Activated CD4-positive, alpha-beta memory T cell treated with anti-CD3 and anti-CD28 coated beads, Interleukin-2, amount 10 ng/mL, durations not matched to agents 7 days and 5 days (primary cell): ENCODE measurements around the gene KIRREL3. TPM values are rescaled to one million over a fixed set of nuclear protein-coding genes. Genes with fewer than 3 reads are reported as not detected.

Source experiments
- CTCF ChIA-PET: fragments of 350-600 bp; sonication (Branson Sonifier 250); formaldehyde crosslinking; loops from one replicate; lab custom pipeline; 2021; ENCODE audit warnings: antibody characterized with exemption, inconsistent platforms; lab: Charles Lee
- POLR2A ChIA-PET: fragments of 350-600 bp; sonication (Branson Sonifier 250); formaldehyde crosslinking; loops from one replicate; lab custom pipeline; 2021; ENCODE audit warnings: antibody characterized with exemption; lab: Charles Lee
- DNase-seq: peaks from one replicate; pipeline ENCODE4 v3.0.0-alpha.2; 2020
- H3K27ac Mint-ChIP-seq: one replicate; pipeline ENCODE4 v1.8.0; 2021; ENCODE audit warnings: mild to moderate bottlenecking, mixed read lengths
- H3K27me3 Mint-ChIP-seq: one replicate; pipeline ENCODE4 v1.8.0; 2021; ENCODE audit warnings: mixed read lengths
- H3K36me3 Mint-ChIP-seq: one replicate; pipeline ENCODE4 v1.8.0; 2021; ENCODE audit warnings: low read depth, mixed read lengths
- H3K4me1 Mint-ChIP-seq: one replicate; pipeline ENCODE4 v1.8.0; 2021; ENCODE audit warnings: mixed read lengths
- H3K4me3 Mint-ChIP-seq: one replicate; pipeline ENCODE4 v1.8.0; 2021; ENCODE audit warnings: mild to moderate bottlenecking, mixed read lengths
- H3K9me3 Mint-ChIP-seq: one replicate; pipeline ENCODE4 v1.8.0; 2021; ENCODE audit warnings: mixed read lengths
- total RNA-seq, 2 experiments: library from RNA; stranded (reverse); gene quantifications; one replicate each; pipeline ENCODE4 v1.2.3, GENCODE V29; 2021

KIRREL3 gene
- total RNA-seq, 2 experiments from 2014 or later, result not detected

GRCh38 chr11:126663749-126664592, 336.6 kb downstream of the KIRREL3 start:
- H3K27ac Mint-ChIP-seq, result no peak overlapping the region
- no peaks in the 10 kb centered on the region for H3K36me3 Mint-ChIP-seq
- POLR2A ChIA-PET, result no interaction called here
- CTCF ChIA-PET, result no interaction called here
- no peaks in the 10 kb centered on the region for H3K4me1 Mint-ChIP-seq
- DNase-seq, result no peak
- H3K27me3 Mint-ChIP-seq, result peaks cover 4% of the 10 kb centered on the region
- no peaks in the 10 kb centered on the region for H3K9me3 Mint-ChIP-seq
- no peak overlapping the region for H3K4me3 Mint-ChIP-seq

GRCh38 chr11:126662035-126662790, 338.4 kb downstream of the KIRREL3 start:
- Mint-ChIP-seq H3K9me3 (no peaks in the 10 kb centered on the region), H3K27ac (no peak overlapping the region), H3K4me3 (no peak overlapping the region), H3K27me3 (peaks cover 5% of the 10 kb centered on the region), H3K36me3 (no peaks in the 10 kb centered on the region), H3K4me1 (no peaks in the 10 kb centered on the region)
- ChIA-PET CTCF (no interaction called here), POLR2A (no interaction called here)
- DNase-seq, result no peak

GRCh38 chr11:126660761-126661425, 339.7 kb downstream of the KIRREL3 start:
- DNase-seq, result no peak
- CTCF ChIA-PET, result no interaction called here

GRCh38 chr11:126660321-126660720, 340.2 kb downstream of the KIRREL3 start:
- H3K36me3 Mint-ChIP-seq, result no peaks in the 10 kb centered on the region
- POLR2A ChIA-PET, result no interaction called here
- H3K27ac Mint-ChIP-seq, result no peak overlapping the region
- H3K9me3 Mint-ChIP-seq, result no peaks in the 10 kb centered on the region
- no peak overlapping the region for H3K4me3 Mint-ChIP-seq
- no peaks in the 10 kb centered on the region for H3K4me1 Mint-ChIP-seq
- H3K27me3 Mint-ChIP-seq, result peaks cover 4% of the 10 kb centered on the region
- CTCF ChIA-PET, result interaction anchor here (0.5 kb wide), 1 partner anchor 47 kb away, joined by 4 read pairs; no protein-coding TSS in a partner anchor
- DNase-seq, result no peak

More at GRCh38 chr11:126660761-126661425, 339.7 kb downstream of the KIRREL3 start:
- POLR2A ChIA-PET, result no interaction called here
- Mint-ChIP-seq H3K27me3 (peaks cover 4% of the 10 kb centered on the region), H3K4me3 (no peak overlapping the region), H3K9me3 (no peaks in the 10 kb centered on the region), H3K4me1 (no peaks in the 10 kb centered on the region), H3K27ac (no peak overlapping the region), H3K36me3 (no peaks in the 10 kb centered on the region)

GRCh38 chr11:126658306-126659056, 342.1 kb downstream of the KIRREL3 start:
- no peaks in the 10 kb centered on the region for H3K9me3 Mint-ChIP-seq
- POLR2A ChIA-PET, result no interaction called here
- peaks cover 4% of the 10 kb centered on the region for H3K27me3 Mint-ChIP-seq
- H3K4me3 Mint-ChIP-seq, result no peak overlapping the region
- no peak for DNase-seq
- no peaks in the 10 kb centered on the region for H3K36me3 Mint-ChIP-seq
- no peak overlapping the region for H3K27ac Mint-ChIP-seq
- CTCF ChIA-PET, result no interaction called here
- H3K4me1 Mint-ChIP-seq, result no peaks in the 10 kb centered on the region

GRCh38 chr11:126655807-126656128, 344.8 kb downstream of the KIRREL3 start:
- Mint-ChIP-seq H3K4me3 (no peak overlapping the region), H3K36me3 (no peaks in the 10 kb centered on the region), H3K4me1 (no peaks in the 10 kb centered on the region), H3K27ac (no peak overlapping the region), H3K27me3 (peaks cover 2% of the 10 kb centered on the region), H3K9me3 (no peaks in the 10 kb centered on the region)
- ChIA-PET CTCF (no interaction called here), POLR2A (no interaction called here)
- DNase-seq, result no peak

GRCh38 chr11:126654886-126655806, 345.4 kb downstream of the KIRREL3 start:
- peaks cover 2% of the 10 kb centered on the region for H3K27me3 Mint-ChIP-seq
- ChIA-PET CTCF (no interaction called here), POLR2A (no interaction called here)
- H3K27ac Mint-ChIP-seq, result no peak overlapping the region
- H3K36me3 Mint-ChIP-seq, result no peaks in the 10 kb centered on the region
- no peak overlapping the region for H3K4me3 Mint-ChIP-seq
- H3K9me3 Mint-ChIP-seq, result no peaks in the 10 kb centered on the region
- DNase-seq, result no peak
- no peaks in the 10 kb centered on the region for H3K4me1 Mint-ChIP-seq

GRCh38 chr11:126653040-126653439, 347.5 kb downstream of the KIRREL3 start:
- CTCF ChIA-PET, result no interaction called here
- Mint-ChIP-seq H3K36me3 (no peaks in the 10 kb centered on the region), H3K27me3 (peaks cover 2% of the 10 kb centered on the region), H3K4me1 (no peaks in the 10 kb centered on the region), H3K27ac (no peak overlapping the region), H3K4me3 (no peak overlapping the region), H3K9me3 (no peaks in the 10 kb centered on the region)
- POLR2A ChIA-PET, result no interaction called here
- no peak for DNase-seq

- CTCF ChIA-PET, result no interaction called here
- no peak overlapping the region for H3K4me3 Mint-ChIP-seq
- H3K27me3 Mint-ChIP-seq, result no peaks in the 10 kb centered on the region
- H3K36me3 Mint-ChIP-seq, result no peaks in the 10 kb centered on the region
- POLR2A ChIA-PET, result no interaction called here
- no peaks in the 10 kb centered on the region for H3K4me1 Mint-ChIP-seq
- no peak for DNase-seq
- no peak overlapping the region for H3K27ac Mint-ChIP-seq
- H3K9me3 Mint-ChIP-seq, result no peaks in the 10 kb centered on the region
Measured at GRCh38 chr11:126647735-126648134, 352.8 kb downstream of the KIRREL3 start.

- no peaks in the 10 kb centered on the region for H3K36me3 Mint-ChIP-seq
- no peak overlapping the region for H3K4me3 Mint-ChIP-seq
- POLR2A ChIA-PET, result no interaction called here
- no peaks in the 10 kb centered on the region for H3K4me1 Mint-ChIP-seq
- H3K27me3 Mint-ChIP-seq, result no peaks in the 10 kb centered on the region
- DNase-seq, result no peak
- no peak overlapping the region for H3K27ac Mint-ChIP-seq
- H3K9me3 Mint-ChIP-seq, result no peaks in the 10 kb centered on the region
- CTCF ChIA-PET, result no interaction called here
Measured at GRCh38 chr11:126646701-126647557, 353.6 kb downstream of the KIRREL3 start.

GRCh38 chr11:126645186-126645585, 355.4 kb downstream of the KIRREL3 start:
- H3K27me3 Mint-ChIP-seq, result no peaks in the 10 kb centered on the region
- H3K36me3 Mint-ChIP-seq, result no peaks in the 10 kb centered on the region
- ChIA-PET POLR2A (no interaction called here), CTCF (no interaction called here)
- no peak overlapping the region for H3K4me3 Mint-ChIP-seq
- no peak overlapping the region for H3K27ac Mint-ChIP-seq
- H3K9me3 Mint-ChIP-seq, result no peaks in the 10 kb centered on the region
- H3K4me1 Mint-ChIP-seq, result no peaks in the 10 kb centered on the region
- no peak for DNase-seq
